Left lung (tissue), 10 donors: ENCODE measurements around the gene ATXN7. TPM values are rescaled to one million over a fixed set of nuclear protein-coding genes. Genes with fewer than 3 reads are reported as not detected.

Experiments
- ATAC-seq: fragments of 200-7000 bp; cut with Tn5 transposase; one replicate; pipeline ENCODE4 v1.9.1; 2020; ENCODE audit warnings: moderate library complexity
- DNase-seq, 4 donors: peaks; one replicate each; pipeline ENCODE4 v3.0.0-alpha.2; 2013 to 2020
- H3K27ac ChIP-seq, 2 donors: fragments of 200-600 bp; sonication (generic) in 1 of 2; one replicate each; pipeline versions ENCODE4 v1.5.0 to v1.8.0; 2020 to 2021
- H3K27me3 ChIP-seq, 2 donors: fragments of 200-600 bp; sonication (generic) in 1 of 2; one replicate each; pipeline versions ENCODE4 v1.5.0 to v1.8.0; 2020 to 2021
- H3K36me3 ChIP-seq, 2 donors: fragments of 200-600 bp; sonication (generic) in 1 of 2; one replicate each; pipeline versions ENCODE4 v1.5.0 to v1.8.0; 2020 to 2021
- H3K4me1 ChIP-seq, 2 donors: fragments of 200-600 bp; one replicate each; pipeline ENCODE4 v1.8.0; 2021
- H3K4me3 ChIP-seq, 2 donors: fragments of 200-600 bp; sonication (generic) in 1 of 2; one replicate each; pipeline versions ENCODE4 v1.5.0 to v1.8.0; 2020 to 2021; ENCODE audit warnings: mild to moderate bottlenecking in 1 of 2
- H3K9me3 ChIP-seq, 2 donors: fragments of 200-600 bp; sonication (generic) in 1 of 2; one replicate each; pipeline versions ENCODE4 v1.5.0 to v1.8.0; 2020 to 2021
- CTCF ChIP-seq, 2 donors: fragments of 200-600 bp; sonication (generic) in 1 of 2; IDR thresholded peaks; one replicate each; pipeline versions ENCODE4 v1.5.0 to v1.8.0; 2021; ENCODE audit warnings: antibody characterized with exemption in 2 of 2
- intact Hi-C, 2 donors: fragments of 100-400 bp; cut with DNase I; formaldehyde crosslinking; loops; one replicate each; pipeline versions ENCODE4 v1.11.2 to v1.14.2; 2022
- polyA plus RNA-seq, 6 donors: library from polyadenylated mRNA; unstranded; fragments of 120-200 nt; gene quantifications; one replicate each; pipeline ENCODE4 v1.2.1, GENCODE V29; 2013; ENCODE audit not compliant: insufficient read length in 6 of 6
- total RNA-seq, 2 donors: library from RNA; stranded (reverse); fragmentation: NEBNext Ultra II Directional; extraction: Animal tissue kit (Norgen Biotek cat#: 25700); gene quantifications; one replicate each; pipeline ENCODE4 v1.2.1, GENCODE V29; 2021
- donor health status: DM: no; HTN: yes; CAD: no.
- donor health status: DM: no; HTN: no; CAD: no.

The ATXN7 gene
- total and polyA plus RNA-seq, 8 donors: 23.4 to 32.5 (median 26.0) TPM

GRCh38 chr3:63877737-63878393 is 14.2 kb downstream of the ATXN7 start:
- Histone ChIP-seq H3K4me3 (no peak overlapping the region), H3K9me3 (no peaks in the 10 kb centered on the region), H3K36me3 (no peaks in the 10 kb centered on the region), H3K27ac (no peak overlapping the region), H3K4me1 (peaks cover 0 to 14% of the 10 kb centered on the region in 2 donors), H3K27me3 (no peaks in the 10 kb centered on the region)
- no peak for TF ChIP-seq CTCF (IDR thresholded peaks at IDR 0.05)
- no peak for DNase-seq
- ATAC-seq: no peak
- intact Hi-C loops: no loop called here

GRCh38 chr3:63878394-63879060 is 14.9 kb downstream of the ATXN7 start:
- H3K27ac ChIP-seq: no peak overlapping the region
- intact Hi-C loops: no loop called here
- H3K9me3 ChIP-seq: no peaks in the 10 kb centered on the region
- DNase-seq: no peak
- H3K4me1 ChIP-seq: peaks cover 0 to 14% of the 10 kb centered on the region in 2 donors
- no peak for ATAC-seq
- no peak for TF ChIP-seq CTCF (IDR thresholded peaks at IDR 0.05)
- H3K36me3 ChIP-seq: no peaks in the 10 kb centered on the region
- no peaks in the 10 kb centered on the region for H3K27me3 ChIP-seq
- no peak overlapping the region for H3K4me3 ChIP-seq

- intact Hi-C loops: no loop called here
- Histone ChIP-seq H3K36me3 (no peaks in the 10 kb centered on the region), H3K27me3 (no peaks in the 10 kb centered on the region), H3K4me1 (peaks cover 0 to 4% of the 10 kb centered on the region in 2 donors), H3K9me3 (no peaks in the 10 kb centered on the region), H3K4me3 (no peak overlapping the region), H3K27ac (no peak overlapping the region)
- no peak for TF ChIP-seq CTCF (IDR thresholded peaks at IDR 0.05)
- DNase-seq (no peak), ATAC-seq (no peak)
Measured at GRCh38 chr3:63880653-63881052, 17.0 kb downstream of the ATXN7 start.

- peak; percentile 72 for ATAC-seq
- Histone ChIP-seq H3K9me3 (no peaks in the 10 kb centered on the region), H3K4me3 (no peak overlapping the region), H3K36me3 (peaks cover 0 to 10% of the 10 kb centered on the region in 2 donors), H3K27me3 (no peaks in the 10 kb centered on the region), H3K4me1 (no peaks in the 10 kb centered on the region), H3K27ac (no peak overlapping the region)
- TF ChIP-seq CTCF (IDR thresholded peaks at IDR 0.05): no peak
- DNase-seq: no peak
- intact Hi-C loops: no loop called here
Measured at GRCh38 chr3:63886858-63887257, 23.2 kb downstream of the ATXN7 start.

DNA sequence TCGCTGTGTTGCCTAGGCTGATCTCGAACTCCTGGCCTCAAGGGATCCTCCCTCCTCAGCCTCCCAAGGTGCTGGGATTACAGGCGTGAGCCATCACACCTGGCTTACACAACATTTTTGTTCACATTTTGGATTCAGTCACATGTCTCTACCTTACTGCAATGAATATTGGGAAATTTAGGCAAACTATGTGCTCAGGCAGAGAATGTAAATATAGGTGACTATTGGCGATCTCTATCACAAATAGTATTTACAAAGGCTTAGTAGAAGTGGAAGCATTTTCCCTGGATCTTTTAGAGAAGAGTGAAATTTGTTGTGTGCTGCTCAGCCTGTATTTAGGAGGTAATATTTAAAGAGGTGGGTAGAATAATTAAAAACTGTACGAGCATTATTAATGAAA is 27.9 kb downstream of the ATXN7 start:
- Histone ChIP-seq H3K27ac (no peak overlapping the region), H3K36me3 (peaks cover 0 to 11% of the 10 kb centered on the region in 2 donors), H3K4me3 (no peak overlapping the region), H3K27me3 (no peaks in the 10 kb centered on the region), H3K4me1 (peaks cover 5 to 8% of the 10 kb centered on the region in 2 donors), H3K9me3 (no peaks in the 10 kb centered on the region)
- DNase-seq (no peak), ATAC-seq (no peak)
- intact Hi-C loops: no loop called here
- no peak for TF ChIP-seq CTCF (IDR thresholded peaks at IDR 0.05)
